ENCODE results near the gene ATP5IF1.
A peak's percentile ranks its signal among the peaks of the same experiment; 100 is the strongest.

ATP5IF1 gene

DNA sequence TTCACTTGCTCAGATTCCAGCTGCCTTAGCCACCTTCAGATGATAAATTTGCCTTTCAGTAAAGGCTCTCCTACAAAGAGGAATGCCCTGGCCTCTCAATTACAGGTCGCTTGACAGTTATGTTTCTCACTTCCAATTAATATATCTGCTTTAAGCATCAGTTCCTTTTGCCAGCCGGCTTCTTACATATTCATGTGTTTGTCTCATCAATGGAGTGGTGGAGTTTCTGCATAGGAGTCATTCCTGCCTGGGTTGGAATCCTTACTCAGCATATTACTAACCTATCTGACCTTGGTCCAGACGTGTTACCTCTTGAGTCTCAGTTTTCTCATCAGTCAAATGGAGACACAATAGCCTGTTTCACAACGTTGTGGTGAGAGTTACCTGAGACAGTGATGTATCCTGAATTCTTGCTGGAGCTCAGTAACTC, 14.0 kb downstream of the ATP5IF1 start:
- ChIA-PET CTCF (interaction anchor here (0.6 to 1.8 kb wide), 3 partner anchors 10 to 26 kb away, joined by 3 to 12 read pairs (median 3); partner anchors contain the start of gene DNAJC8), POLR2A (ENCODE audit: low non-redundant PET) (interaction anchor here (1.2 to 1.6 kb wide), 2 partner anchors 10 to 120 kb away, joined by 3 to 7 read pairs; partner anchors contain the start of genes PHACTR4 and SESN2)
- peak overlapping the region; percentile 91 for H3K27ac ChIP-seq
- TF ChIP-seq, protein P1, sequence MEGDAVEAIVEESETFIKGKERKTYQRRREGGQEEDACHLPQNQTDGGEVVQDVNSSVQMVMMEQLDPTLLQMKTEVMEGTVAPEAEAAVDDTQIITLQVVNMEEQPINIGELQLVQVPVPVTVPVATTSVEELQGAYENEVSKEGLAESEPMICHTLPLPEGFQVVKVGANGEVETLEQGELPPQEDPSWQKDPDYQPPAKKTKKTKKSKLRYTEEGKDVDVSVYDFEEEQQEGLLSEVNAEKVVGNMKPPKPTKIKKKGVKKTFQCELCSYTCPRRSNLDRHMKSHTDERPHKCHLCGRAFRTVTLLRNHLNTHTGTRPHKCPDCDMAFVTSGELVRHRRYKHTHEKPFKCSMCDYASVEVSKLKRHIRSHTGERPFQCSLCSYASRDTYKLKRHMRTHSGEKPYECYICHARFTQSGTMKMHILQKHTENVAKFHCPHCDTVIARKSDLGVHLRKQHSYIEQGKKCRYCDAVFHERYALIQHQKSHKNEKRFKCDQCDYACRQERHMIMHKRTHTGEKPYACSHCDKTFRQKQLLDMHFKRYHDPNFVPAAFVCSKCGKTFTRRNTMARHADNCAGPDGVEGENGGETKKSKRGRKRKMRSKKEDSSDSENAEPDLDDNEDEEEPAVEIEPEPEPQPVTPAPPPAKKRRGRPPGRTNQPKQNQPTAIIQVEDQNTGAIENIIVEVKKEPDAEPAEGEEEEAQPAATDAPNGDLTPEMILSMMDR (conservative IDR thresholded peaks at IDR 0.05; ENCODE audit: low read depth) = no peak
- no peak for DNase-seq (ENCODE audit: low spot score)

DNA sequence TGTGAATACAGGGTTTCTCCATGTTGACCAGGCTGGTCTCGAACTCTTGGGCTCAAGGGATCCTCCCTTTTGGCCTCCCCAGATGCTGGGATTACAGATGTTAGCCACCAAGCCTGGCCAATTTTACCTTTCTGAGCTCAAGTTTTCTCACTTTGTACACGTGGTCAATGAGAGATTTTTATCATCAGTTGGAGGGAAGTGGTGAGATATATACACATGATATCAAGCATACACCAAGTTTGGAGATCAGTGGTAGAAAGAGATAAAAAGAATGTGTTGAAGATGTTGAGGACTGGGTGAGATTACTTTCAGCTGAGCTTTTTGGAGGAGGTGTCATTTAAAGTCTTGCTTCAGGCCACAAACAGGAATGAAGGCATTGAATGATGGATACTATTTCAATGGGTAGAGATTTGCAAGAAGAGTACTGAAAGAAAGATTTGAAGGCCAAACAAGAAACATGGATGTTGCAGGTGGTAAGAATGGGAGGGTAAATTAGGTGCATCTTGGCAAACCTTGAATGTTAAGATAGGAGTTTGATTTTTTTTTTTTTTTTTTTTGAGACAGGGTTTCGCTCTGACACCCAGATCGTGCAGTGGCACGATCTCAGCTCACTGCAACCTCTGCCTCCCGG, 20.4 kb downstream of the ATP5IF1 start:
- TF ChIP-seq, protein P1 (conservative IDR thresholded peaks at IDR 0.05; ENCODE audit: low read depth) = no peak
- peak overlapping the region; percentile 29; the same call in 1 of the 2 replicates for H3K27ac ChIP-seq
- ChIA-PET CTCF (no interaction called here), POLR2A (ENCODE audit: low non-redundant PET) (interaction anchor here (0.6 to 0.7 kb wide), 2 partner anchors 126 to 298 kb away, joined by 3 to 4 read pairs; no protein-coding TSS in a partner anchor)
- no peak for DNase-seq (ENCODE audit: low spot score)

DNA sequence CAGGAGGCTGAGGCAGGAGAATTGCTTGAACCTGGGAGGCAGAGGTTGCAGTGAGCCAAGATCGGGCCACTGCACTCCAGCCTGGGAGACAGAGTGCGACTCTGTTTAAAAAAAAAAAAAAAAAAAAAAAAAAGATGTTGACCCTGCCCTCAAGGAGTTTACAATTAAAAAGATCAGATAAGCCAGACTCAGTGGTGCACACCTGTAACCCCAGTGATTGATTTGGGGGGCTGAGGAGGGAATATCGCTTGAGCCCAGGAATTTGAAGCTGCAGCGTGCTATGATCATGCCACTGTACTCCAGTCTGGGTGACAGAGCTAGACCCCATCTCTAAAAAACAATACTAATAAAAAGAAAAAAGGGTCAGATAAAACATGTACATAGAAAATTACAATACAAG, 21.8 kb downstream of the ATP5IF1 start:
- TF ChIP-seq, protein P1 (conservative IDR thresholded peaks at IDR 0.05; ENCODE audit: low read depth) = no peak

DNA sequence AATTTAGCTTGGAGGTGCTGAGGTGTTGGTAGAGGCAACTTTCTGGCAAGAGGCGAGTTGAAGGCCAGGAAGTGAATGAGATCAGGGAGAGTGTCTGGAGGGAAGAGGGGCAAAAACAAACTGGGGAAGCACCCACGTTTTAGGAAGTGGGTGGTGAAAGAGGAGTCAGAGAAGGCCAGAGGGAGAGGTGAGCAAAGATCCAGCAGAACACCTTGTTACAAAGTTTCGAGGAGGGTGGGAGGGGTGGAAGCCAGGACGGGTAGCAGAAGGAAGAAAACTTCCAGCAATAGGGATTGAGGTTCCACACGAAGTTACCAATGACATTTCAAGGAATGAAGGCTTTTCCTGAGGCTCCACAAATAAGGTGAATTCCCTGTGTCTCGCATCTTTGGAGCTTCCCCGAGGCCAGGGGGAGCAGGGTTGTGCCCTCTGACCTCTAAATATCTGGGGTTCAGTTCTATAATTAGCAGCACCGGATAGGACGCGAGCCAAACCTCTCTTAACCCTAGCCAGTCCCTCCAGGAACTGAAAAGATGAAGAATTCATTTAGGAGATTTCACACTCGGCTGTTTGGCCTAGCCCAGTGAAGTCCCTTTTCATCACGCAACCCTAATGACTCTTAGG, 22.8 kb downstream of the ATP5IF1 start:
- TF ChIP-seq, protein P1 (conservative IDR thresholded peaks at IDR 0.05; ENCODE audit: low read depth) = no peak
- POLR2A ChIA-PET (ENCODE audit: low non-redundant PET) = interaction anchor here (0.5 kb wide), 1 partner anchor 24 kb away, joined by 3 read pairs; no protein-coding TSS in a partner anchor
- no peak for DNase-seq (ENCODE audit: low spot score)
- CTCF ChIA-PET = interaction anchor here (1.7 kb wide), 1 partner anchor 10 kb away, joined by 8 read pairs; no protein-coding TSS in a partner anchor
- H3K27ac ChIP-seq = peak overlapping the region; percentile 93

More for the DNA sequence above, 21.8 kb downstream of the ATP5IF1 start:
- peak overlapping the region; percentile 29 for H3K27ac ChIP-seq
- DNase-seq (ENCODE audit: low spot score) = no peak
- ChIA-PET CTCF (interaction anchor here (0.6 to 1.7 kb wide), 2 partner anchors 9 to 181 kb away, joined by 3 to 8 read pairs; no protein-coding TSS in a partner anchor), POLR2A (ENCODE audit: low non-redundant PET) (no interaction called here)

GRCh38 chr1:28259252-28259933, 23.5 kb downstream of the ATP5IF1 start, which contains the start of gene SESN2:
Gene SESN2 (plus strand): TSS chr1:28259518. CDS start chr1:28259848, 330 bp downstream.
- POLR2A ChIA-PET (ENCODE audit: low non-redundant PET) = interaction anchor here (0.6 to 1.0 kb wide), 3 partner anchors 10 to 110 kb away, joined by 3 to 7 read pairs (median 3); no protein-coding TSS in a partner anchor
- TF ChIP-seq, protein P1 (conservative IDR thresholded peaks at IDR 0.05; ENCODE audit: low read depth) = no peak
- CTCF ChIA-PET = interaction anchor here (1.5 kb wide), 1 partner anchor 11 kb away, joined by 14 read pairs; no protein-coding TSS in a partner anchor
- peak within 1 kb of the TSS; percentile 93 for H3K27ac ChIP-seq
- peak; percentile 99 for DNase-seq (ENCODE audit: low spot score)
